Karpas-422 (cell line): ENCODE data around the gene PUM2. TPM values are rescaled to one million over a fixed set of nuclear protein-coding genes. Genes with fewer than 3 reads are reported as not detected.

Experiments used
- DNase-seq: peaks from one replicate; pipeline ENCODE4 v3.0.0-alpha.2; 2015
- H2AFZ ChIP-seq: fragments of 200-600 bp; sonication (generic); 2 replicates; pipeline ENCODE4 v1.6.1; 2014; ENCODE audit warnings: antibody characterized with exemption, low read length, mixed read lengths
- H3K27ac ChIP-seq: fragments of 200-600 bp; sonication (generic); 2 replicates; pipeline ENCODE4 v1.5.1; 2014; ENCODE audit warnings: mild to moderate bottlenecking, low read length, moderate library complexity
- H3K27me3 ChIP-seq: fragments of 200-600 bp; sonication (generic); 2 replicates; pipeline ENCODE4 v1.6.1; 2014; ENCODE audit warnings: low read length, mixed read lengths
- H3K36me3 ChIP-seq: fragments of 200-600 bp; sonication (generic); 2 replicates; pipeline ENCODE4 v1.6.1; 2014; ENCODE audit warnings: low read length, mixed read lengths; ENCODE audit not compliant: insufficient read depth
- H3K4me1 ChIP-seq: fragments of 200-600 bp; sonication (generic); 2 replicates; pipeline ENCODE4 v1.6.1; 2014; ENCODE audit warnings: mild to moderate bottlenecking, low read length, mixed read lengths
- H3K4me2 ChIP-seq: fragments of 200-600 bp; sonication (generic); 2 replicates; pipeline ENCODE4 v1.6.1; 2014; ENCODE audit warnings: low read length, low read depth, mild to moderate bottlenecking; ENCODE audit not compliant: poor library complexity, severe bottlenecking
- H3K4me3 ChIP-seq: fragments of 200-600 bp; sonication (generic); 2 replicates; pipeline ENCODE4 v1.5.1; 2014; ENCODE audit warnings: mild to moderate bottlenecking, antibody characterized with exemption, low read length, mixed read lengths
- H3K79me2 ChIP-seq: fragments of 200-600 bp; sonication (generic); 2 replicates; pipeline ENCODE4 v1.6.1; 2014; ENCODE audit warnings: mild to moderate bottlenecking, low read length, mixed read lengths
- H3K9ac ChIP-seq: fragments of 200-600 bp; sonication (generic); 2 replicates; pipeline ENCODE4 v1.6.0; 2014; ENCODE audit warnings: low read length
- H3K9me2 ChIP-seq: fragments of 200-600 bp; sonication (generic), shearing (Covaris generic); replicated peaks from 2 replicates; pipeline ENCODE4 v1.6.0; 2014; ENCODE audit warnings: mild to moderate bottlenecking, low read length, moderate library complexity; ENCODE audit not compliant: insufficient read depth
- H3K9me3 ChIP-seq: fragments of 300-700, 200-600 bp; sonication (generic); 2 replicates; pipeline ENCODE4 v1.6.1; 2014; ENCODE audit warnings: low read length, mixed read lengths
- H4K20me1 ChIP-seq: fragments of 200-600 bp; sonication (generic); 2 replicates; pipeline ENCODE4 v1.6.1; 2014; ENCODE audit warnings: mild to moderate bottlenecking, antibody characterized with exemption, low read length, low read depth; ENCODE audit not compliant: insufficient read depth
- total RNA-seq: library from RNA; depleted of rRNA; stranded (reverse); fragments of >200 nt; shearing (Covaris generic); gene quantifications from 2 replicates; pipeline ENCODE4 v1.2.3, GENCODE V29; 2014; ENCODE audit warnings: low replicate concordance

PUM2 gene
- total RNA-seq, 1 experiment from 2014 or later: 80.3 TPM

DNA sequence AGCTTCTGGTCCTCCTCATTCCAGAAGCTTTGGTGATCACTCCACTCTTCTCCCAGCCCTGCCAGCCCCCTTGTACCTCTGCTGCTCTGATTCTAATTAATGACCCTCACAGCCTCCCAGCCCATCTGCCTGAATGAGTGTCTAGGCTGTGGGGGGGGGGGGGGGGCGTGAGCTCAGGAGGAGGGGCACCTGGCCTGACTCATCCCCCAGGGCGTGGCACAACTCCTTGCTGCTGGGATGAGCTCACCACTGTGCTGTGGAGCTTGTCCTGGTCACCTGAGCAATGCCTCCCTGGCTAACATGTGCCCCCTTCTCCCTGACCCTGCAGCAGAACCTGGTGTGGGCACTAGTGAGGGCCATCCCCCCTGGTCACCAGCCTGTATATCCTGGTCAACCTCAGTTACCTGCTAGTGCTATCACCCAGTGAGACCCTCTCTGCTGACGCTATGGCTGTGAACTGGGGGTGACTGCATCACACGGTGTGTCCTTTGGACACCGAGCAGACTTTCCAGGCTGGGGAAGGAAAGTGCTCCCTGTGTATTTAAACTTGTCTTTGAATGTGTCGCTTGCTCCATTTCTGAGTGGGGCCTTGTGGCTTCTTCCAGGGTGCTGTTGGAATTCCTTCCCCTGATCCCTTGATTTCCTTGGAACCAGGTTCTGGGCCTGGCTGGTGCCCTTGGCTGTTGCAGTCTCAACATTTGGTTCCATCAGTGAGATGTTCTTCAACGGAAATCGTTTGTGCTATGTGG is 41.5 kb upstream of the PUM2 start:
- Histone ChIP-seq H3K4me2 (no peak overlapping the region), H3K4me3 (no peak overlapping the region), H3K9ac (no peak overlapping the region), H3K27ac (no peak overlapping the region), H2AFZ (no peak overlapping the region), H3K4me1 (no peaks in the 10 kb centered on the region), H4K20me1 (no peaks in the 10 kb centered on the region), H3K9me3 (no peaks in the 10 kb centered on the region), H3K27me3 (no peaks in the 10 kb centered on the region), H3K36me3 (no peaks in the 10 kb centered on the region), H3K9me2 (no peaks in the 10 kb centered on the region), H3K79me2 (no peaks in the 10 kb centered on the region)
- no peak for DNase-seq

DNA sequence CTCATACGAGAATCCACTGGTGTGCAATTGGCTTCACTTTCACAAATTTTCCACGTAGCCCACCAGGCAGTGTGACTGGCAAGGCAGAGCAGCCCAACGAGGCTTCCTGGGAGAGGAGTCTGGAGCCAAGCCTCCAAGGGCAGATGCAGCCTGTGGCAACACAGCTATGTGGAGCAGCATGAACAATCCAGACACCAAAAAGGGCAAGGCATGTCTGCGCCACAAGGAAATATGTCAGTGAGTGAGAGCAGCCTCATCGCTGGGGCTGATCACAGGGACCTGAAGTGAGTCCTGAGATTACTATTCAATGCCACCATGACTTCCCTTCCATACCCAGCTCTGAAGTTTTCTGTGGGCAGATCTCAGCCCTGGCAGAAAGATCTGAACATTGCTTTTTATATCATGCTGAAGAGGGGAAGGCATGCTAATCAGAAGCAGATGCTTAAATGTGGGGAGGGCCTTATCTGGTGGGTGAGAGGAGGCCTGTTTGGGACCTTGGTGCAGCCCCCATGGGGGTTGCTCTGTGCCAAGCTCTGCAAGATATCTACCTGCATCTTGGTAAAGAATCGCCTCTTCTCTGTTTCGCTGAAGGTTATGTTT is 40.0 kb upstream of the PUM2 start:
- Histone ChIP-seq H3K27ac (no peak overlapping the region), H3K9me2 (no peaks in the 10 kb centered on the region), H3K9me3 (no peaks in the 10 kb centered on the region), H3K27me3 (no peaks in the 10 kb centered on the region), H3K79me2 (no peaks in the 10 kb centered on the region), H3K36me3 (no peaks in the 10 kb centered on the region), H2AFZ (no peak overlapping the region), H3K4me3 (no peak overlapping the region), H3K4me1 (no peaks in the 10 kb centered on the region), H3K4me2 (no peak overlapping the region), H4K20me1 (no peaks in the 10 kb centered on the region), H3K9ac (no peak overlapping the region)
- DNase-seq: no peak

DNA sequence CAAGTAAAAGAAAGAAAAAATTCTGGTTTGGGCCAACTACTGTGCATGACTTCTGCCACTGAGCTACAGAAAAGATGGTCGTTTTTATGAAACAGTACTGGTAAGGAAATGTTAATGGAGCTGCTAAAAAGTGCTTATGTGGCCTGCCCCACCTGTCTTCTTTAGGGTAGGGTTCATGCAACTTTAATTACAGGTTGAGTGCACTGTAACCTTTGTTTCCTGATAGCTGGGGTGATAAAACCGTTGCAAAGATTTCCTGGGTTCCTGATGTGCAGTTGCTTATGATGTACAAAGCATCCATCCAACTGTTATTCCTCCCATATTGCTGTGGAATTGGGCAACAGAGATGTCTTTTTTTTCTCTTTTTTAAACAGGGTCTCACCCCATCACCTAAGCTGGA is 34.3 kb upstream of the PUM2 start:
- Histone ChIP-seq H3K9me2 (no peaks in the 10 kb centered on the region), H4K20me1 (no peaks in the 10 kb centered on the region), H3K9me3 (no peaks in the 10 kb centered on the region), H3K4me2 (no peak overlapping the region), H3K27me3 (no peaks in the 10 kb centered on the region), H3K9ac (no peak overlapping the region), H3K36me3 (no peaks in the 10 kb centered on the region), H3K4me1 (no peaks in the 10 kb centered on the region), H2AFZ (no peak overlapping the region), H3K79me2 (no peaks in the 10 kb centered on the region), H3K27ac (no peak overlapping the region), H3K4me3 (no peak overlapping the region)
- no peak for DNase-seq

DNA sequence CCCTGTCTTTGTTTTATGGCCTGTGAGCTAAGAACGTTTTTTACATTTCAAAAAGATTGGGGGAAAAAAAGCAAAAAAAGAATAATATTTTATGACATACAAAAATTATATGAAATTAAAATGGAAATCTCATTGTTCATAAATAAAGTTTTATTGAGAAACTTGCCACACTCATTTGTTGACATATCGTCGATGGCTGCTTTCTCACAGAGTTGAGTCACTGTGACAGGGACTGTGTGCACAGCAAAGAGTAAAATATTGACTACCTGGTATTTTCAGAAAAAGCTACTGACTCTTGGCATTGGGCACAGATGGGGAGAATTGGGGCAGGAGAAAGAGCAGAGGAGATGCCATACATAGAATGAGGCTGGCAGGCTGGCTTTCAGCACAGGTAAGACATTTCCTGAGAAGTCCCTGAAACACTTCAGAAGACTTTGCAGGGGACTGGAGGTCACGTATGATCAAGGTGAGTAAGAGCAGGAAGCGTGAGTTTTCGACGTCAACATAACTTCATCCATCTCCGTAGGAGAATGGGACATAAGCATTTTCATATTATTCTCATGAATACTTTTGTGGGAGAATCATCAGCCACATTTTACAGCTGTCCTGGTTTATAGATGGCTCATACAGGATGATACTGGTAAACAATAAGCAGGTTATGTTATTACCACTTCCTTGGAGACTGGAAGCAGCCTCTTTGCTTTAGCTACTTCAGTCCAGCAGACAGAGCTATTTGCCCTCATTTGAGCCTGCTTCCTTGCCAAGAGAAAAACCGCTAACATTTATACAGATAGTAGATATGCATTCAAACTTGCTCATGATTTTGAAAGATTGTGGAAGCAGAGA is 32.5 kb upstream of the PUM2 start:
- no peaks in the 10 kb centered on the region for H3K9me2 ChIP-seq
- no peak overlapping the region for H3K27ac ChIP-seq
- H3K4me2 ChIP-seq: no peak overlapping the region
- H3K4me1 ChIP-seq: no peaks in the 10 kb centered on the region
- H4K20me1 ChIP-seq: no peaks in the 10 kb centered on the region
- H3K9me3 ChIP-seq: no peaks in the 10 kb centered on the region
- no peaks in the 10 kb centered on the region for H3K36me3 ChIP-seq
- no peak overlapping the region for H2AFZ ChIP-seq
- no peaks in the 10 kb centered on the region for H3K27me3 ChIP-seq
- no peak overlapping the region for H3K9ac ChIP-seq
- no peaks in the 10 kb centered on the region for H3K79me2 ChIP-seq
- no peak for DNase-seq
- no peak overlapping the region for H3K4me3 ChIP-seq

DNA sequence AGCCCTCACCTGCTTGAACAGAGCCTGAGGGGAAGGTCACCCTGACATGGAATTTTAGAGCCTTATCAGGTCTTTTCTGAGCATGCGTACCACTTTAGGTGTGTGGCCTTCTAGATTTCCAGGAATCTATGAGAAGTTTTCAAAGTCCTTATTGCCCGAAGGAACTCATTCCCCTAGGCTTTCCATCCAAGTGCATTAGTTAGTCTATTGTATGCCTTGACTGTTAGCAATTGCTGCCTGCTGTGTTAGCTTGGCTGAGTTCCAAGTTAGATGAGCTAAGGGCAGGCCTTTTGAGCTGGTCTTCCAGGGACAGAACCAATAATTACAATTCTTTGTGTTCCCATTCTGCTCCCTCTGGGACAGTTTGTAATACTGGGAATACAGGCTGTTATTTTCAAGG is 30.8 kb upstream of the PUM2 start:
- no peak for DNase-seq
- H2AFZ ChIP-seq: no peak overlapping the region
- no peaks in the 10 kb centered on the region for H3K27me3 ChIP-seq
- no peaks in the 10 kb centered on the region for H3K4me1 ChIP-seq
- no peak overlapping the region for H3K4me2 ChIP-seq
- no peak overlapping the region for H3K9ac ChIP-seq
- no peaks in the 10 kb centered on the region for H3K79me2 ChIP-seq
- no peak overlapping the region for H3K27ac ChIP-seq
- H3K9me2 ChIP-seq: no peaks in the 10 kb centered on the region
- H4K20me1 ChIP-seq: no peaks in the 10 kb centered on the region
- H3K4me3 ChIP-seq: no peak overlapping the region
- no peaks in the 10 kb centered on the region for H3K9me3 ChIP-seq
- no peaks in the 10 kb centered on the region for H3K36me3 ChIP-seq

DNA sequence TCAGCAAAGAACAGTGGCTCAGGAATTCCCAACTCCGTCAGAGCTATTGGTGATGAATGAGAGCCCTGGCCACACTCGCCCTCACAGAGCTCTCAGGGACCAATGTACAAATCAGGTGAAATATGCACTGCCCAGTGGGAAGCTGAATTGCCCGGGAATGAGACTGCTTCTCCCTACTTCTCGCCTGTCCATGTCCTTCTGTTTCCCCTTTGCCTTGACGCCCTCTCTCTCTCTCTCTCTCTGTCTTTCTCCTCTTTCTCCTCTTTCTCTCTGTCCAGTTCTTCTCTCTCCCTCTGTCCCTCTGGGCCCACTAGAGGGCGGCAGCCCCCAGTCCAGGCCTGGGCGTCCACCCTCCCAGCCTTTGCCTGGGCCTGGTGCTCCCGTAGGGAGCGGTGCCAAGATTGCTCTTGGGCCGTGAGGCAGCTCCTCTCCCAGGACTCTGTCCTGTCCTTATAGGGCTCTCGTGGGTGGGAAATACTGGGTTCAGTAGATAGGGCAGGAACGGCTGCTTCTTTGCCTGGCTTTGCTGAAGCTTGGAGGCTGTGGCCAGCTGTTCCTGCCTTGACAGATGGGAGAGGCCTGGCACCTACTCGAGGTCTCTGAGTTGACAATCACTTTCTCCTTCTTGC is 28.4 kb upstream of the PUM2 start:
- no peak overlapping the region for H3K27ac ChIP-seq
- H3K4me2 ChIP-seq: no peak overlapping the region
- H3K79me2 ChIP-seq: no peaks in the 10 kb centered on the region
- DNase-seq: no peak
- H3K4me1 ChIP-seq: no peaks in the 10 kb centered on the region
- H3K9me2 ChIP-seq: no peaks in the 10 kb centered on the region
- H3K27me3 ChIP-seq: no peaks in the 10 kb centered on the region
- no peak overlapping the region for H3K4me3 ChIP-seq
- H3K36me3 ChIP-seq: no peaks in the 10 kb centered on the region
- H3K9ac ChIP-seq: no peak overlapping the region
- H4K20me1 ChIP-seq: no peaks in the 10 kb centered on the region
- no peak overlapping the region for H2AFZ ChIP-seq
- no peaks in the 10 kb centered on the region for H3K9me3 ChIP-seq

DNA sequence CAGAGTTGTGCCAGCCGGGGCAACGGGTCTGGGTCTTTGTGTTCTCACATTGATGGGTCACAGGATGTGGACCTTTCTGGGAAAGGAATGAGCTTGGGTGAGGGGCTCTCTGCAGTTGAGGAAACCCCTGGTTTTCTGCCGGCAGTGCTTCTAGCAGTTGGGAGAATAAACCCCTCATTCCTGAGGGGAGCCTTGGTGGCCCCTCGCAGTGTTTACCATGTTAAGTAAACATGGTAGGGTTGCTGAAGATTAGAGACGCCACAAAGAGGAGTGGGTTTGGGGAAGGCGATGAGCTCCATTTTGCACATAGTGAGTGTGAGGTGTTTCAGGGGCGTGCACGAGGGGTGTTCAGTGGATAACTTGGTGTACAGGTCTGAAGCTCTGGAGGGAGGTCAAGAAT is 27.7 kb upstream of the PUM2 start:
- no peaks in the 10 kb centered on the region for H3K4me1 ChIP-seq
- H3K27me3 ChIP-seq: no peaks in the 10 kb centered on the region
- DNase-seq: no peak
- no peak overlapping the region for H3K4me2 ChIP-seq
- no peaks in the 10 kb centered on the region for H3K36me3 ChIP-seq
- H3K4me3 ChIP-seq: no peak overlapping the region
- no peaks in the 10 kb centered on the region for H3K79me2 ChIP-seq
- no peak overlapping the region for H3K27ac ChIP-seq
- no peaks in the 10 kb centered on the region for H3K9me3 ChIP-seq
- H3K9me2 ChIP-seq: no peaks in the 10 kb centered on the region
- no peaks in the 10 kb centered on the region for H4K20me1 ChIP-seq
- H3K9ac ChIP-seq: no peak overlapping the region
- no peak overlapping the region for H2AFZ ChIP-seq

DNA sequence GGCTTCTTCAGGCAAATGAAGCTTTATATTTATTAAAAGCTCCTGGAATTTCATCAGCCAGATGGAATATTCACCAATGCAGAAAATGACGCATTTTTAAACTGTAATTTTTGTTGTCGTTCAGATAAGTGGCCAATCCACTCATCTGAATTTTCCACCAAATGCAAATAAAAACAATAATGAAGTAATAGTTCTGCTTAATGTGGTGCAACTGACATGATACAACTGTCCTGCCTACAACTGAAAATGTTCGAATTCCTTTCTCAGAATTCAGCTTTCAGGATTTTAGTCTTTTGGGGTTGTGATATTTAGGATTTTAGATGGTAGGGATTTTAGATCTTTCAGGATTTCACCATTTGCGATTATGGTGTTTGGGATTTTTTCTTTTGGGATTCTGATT is 27.1 kb upstream of the PUM2 start:
- Histone ChIP-seq H3K4me1 (no peaks in the 10 kb centered on the region), H3K79me2 (no peaks in the 10 kb centered on the region), H3K27ac (no peak overlapping the region), H3K4me2 (no peak overlapping the region), H3K27me3 (no peaks in the 10 kb centered on the region), H3K9me2 (no peaks in the 10 kb centered on the region), H3K9me3 (no peaks in the 10 kb centered on the region), H2AFZ (no peak overlapping the region), H4K20me1 (no peaks in the 10 kb centered on the region), H3K9ac (no peak overlapping the region), H3K36me3 (no peaks in the 10 kb centered on the region), H3K4me3 (no peak overlapping the region)
- no peak for DNase-seq
